ENCODE data around the gene CROCC2. TPM values are rescaled to one million over a fixed set of nuclear protein-coding genes. Genes with fewer than 3 reads are reported as not detected.
A peak's percentile ranks its signal among the peaks of the same experiment; 100 is the strongest.

The CROCC2 gene
- polyA plus RNA-seq, 2 of the 4 experiments (the other 2 are of a cell fraction), result not detected

- POLR2A ChIA-PET, result no interaction called here
- FAIRE-seq (no peak), DNase-seq (ENCODE audit: low read depth in 1 of 2, low spot score in 1 of 2) (no peak), ATAC-seq (no peak)
- no peaks in the 10 kb centered on the region for H3K4me1 ChIP-seq
- no peak for TF ChIP-seq MAX (IDR thresholded peaks at IDR 0.05)
- TF ChIP-seq POLR2AphosphoS2 (conservative IDR thresholded peaks at IDR 0.05; ENCODE audit: low read length), result no peak
- TF ChIP-seq RARB (CRISPR knock-in tag; IDR thresholded peaks at IDR 0.05), result no peak
- no peak for TF ChIP-seq FOSL2 (IDR thresholded peaks at IDR 0.05)
- no peak for TF ChIP-seq FOSL2 (CRISPR knock-in tag; IDR thresholded peaks at IDR 0.05)
- no peak for TF ChIP-seq MAFK (IDR thresholded peaks at IDR 0.05; ENCODE audit: partially characterized antibody)
- TF ChIP-seq MAZ (IDR thresholded peaks at IDR 0.05; ENCODE audit: borderline replicate concordance, low read depth, low read length), result no peak
- no peak for TF ChIP-seq PBX3 (IDR thresholded peaks at IDR 0.05)
- TF ChIP-seq TFCP2L1 (CRISPR knock-in tag; IDR thresholded peaks at IDR 0.05), result no peak
- TF ChIP-seq JUN (IDR thresholded peaks at IDR 0.05), result no peak
- no peak for TF ChIP-seq HEYL (CRISPR knock-in tag; IDR thresholded peaks at IDR 0.05)
- TF ChIP-seq ELK1 (IDR thresholded peaks at IDR 0.05; ENCODE audit: low read depth, low read length), result no peak
- no peak for TF ChIP-seq POLR2A (IDR thresholded peaks at IDR 0.05; ENCODE audit: low read length)
- no peak for TF ChIP-seq RNF2 (IDR thresholded peaks at IDR 0.05; ENCODE audit: borderline replicate concordance, low read depth)
- TF ChIP-seq ZNF302 (CRISPR knock-in tag; IDR thresholded peaks at IDR 0.05), result no peak
- no peak for TF ChIP-seq ESRRA (IDR thresholded peaks at IDR 0.05; ENCODE audit: borderline replicate concordance, low read length)
- no peak for TF ChIP-seq E2F6 (IDR thresholded peaks at IDR 0.05; ENCODE audit: borderline replicate concordance, low read depth)
- peaks cover 3% of the 10 kb centered on the region; the same call in 2 of the 3 replicates for H3K9me3 ChIP-seq
- no peak overlapping the region for H3K4me3 ChIP-seq
- 29% methylated on average over 7 of the region's 11 CpGs for WGBS (ENCODE audit: missing lambda C conversion rate)
- no peak overlapping the region for H3K4me2 ChIP-seq
- H3K27ac ChIP-seq, result no peak overlapping the region
- CTCF ChIA-PET, result interaction anchor here (0.7 to 1.4 kb wide), 3 partner anchors 17 to 80 kb away, joined by 3 read pairs; no protein-coding TSS in a partner anchor
These were observed 25.3 kb downstream of the CROCC2 start for GRCh38 chr2:240931319-240931949.

- Histone ChIP-seq H3K9me3 (peaks cover 8% of the 10 kb centered on the region; the same call in 2 of the 3 replicates), H3K4me2 (no peak overlapping the region), H3K4me1 (no peaks in the 10 kb centered on the region), H3K4me3 (no peak overlapping the region), H3K27ac (no peak overlapping the region)
- CTCF ChIA-PET, result interaction anchor here (0.7 to 1.4 kb wide), 4 partner anchors 18 to 146 kb away, joined by 3 read pairs; no protein-coding TSS in a partner anchor
- TF ChIP-seq FOSB (CRISPR knock-in tag; IDR thresholded peaks at IDR 0.05), result no peak
- TF ChIP-seq POLR2AphosphoS2 (conservative IDR thresholded peaks at IDR 0.05; ENCODE audit: low read length), result no peak
- no peak for TF ChIP-seq RCOR1 (IDR thresholded peaks at IDR 0.05; ENCODE audit: low read depth, low read length)
- no peak for DNase-seq (ENCODE audit: low read depth in 1 of 2, low spot score in 1 of 2)
- POLR2A ChIA-PET, result no interaction called here
- no peak for FAIRE-seq
- 0 out of 6 replicates have a peak, but pooled peaks of 1 of the 2 experiments have one; percentile 8 for ATAC-seq
- 71% methylated on average over 18 of the region's 21 CpGs for WGBS (ENCODE audit: missing lambda C conversion rate)
These were observed 26.0 kb downstream of the CROCC2 start for GRCh38 chr2:240932001-240932723.

- no peak for ATAC-seq
- 73% methylated on average over 5 of the region's 11 CpGs for WGBS (ENCODE audit: missing lambda C conversion rate)
- no peak overlapping the region for H3K4me2 ChIP-seq
- no peaks in the 10 kb centered on the region for H3K4me1 ChIP-seq
- no peak for DNase-seq (ENCODE audit: low read depth in 1 of 2, low spot score in 1 of 2)
- H3K27ac ChIP-seq, result no peak overlapping the region
- peaks cover 8% of the 10 kb centered on the region for H3K9me3 ChIP-seq
- no peak for FAIRE-seq
- ChIA-PET CTCF (interaction anchor here (0.7 to 1.4 kb wide), 3 partner anchors 19 to 145 kb away, joined by 3 read pairs; no protein-coding TSS in a partner anchor), POLR2A (no interaction called here)
- H3K4me3 ChIP-seq, result no peak overlapping the region
- no peak for TF ChIP-seq ATOH8 (CRISPR knock-in tag; IDR thresholded peaks at IDR 0.05; ENCODE audit: low read depth)
- TF ChIP-seq CTCF (IDR thresholded peaks at IDR 0.05), result no peak
- TF ChIP-seq CHD4 (IDR thresholded peaks at IDR 0.05; ENCODE audit: borderline replicate concordance), result no peak
- no peak for TF ChIP-seq SREBF2 (IDR thresholded peaks at IDR 0.05)
- no peak for TF ChIP-seq JUN (IDR thresholded peaks at IDR 0.05)
- TF ChIP-seq ZFP36 (IDR thresholded peaks at IDR 0.05; ENCODE audit: borderline replicate concordance, partially characterized antibody), result no peak
- no peak for TF ChIP-seq CBX2 (IDR thresholded peaks at IDR 0.05; ENCODE audit: borderline replicate concordance, low read depth)
- no peak for TF ChIP-seq RFX5 (IDR thresholded peaks at IDR 0.05)
- no peak for TF ChIP-seq MYC (IDR thresholded peaks at IDR 0.05; ENCODE audit: borderline replicate concordance, low read length)
- TF ChIP-seq JUNB (IDR thresholded peaks at IDR 0.05), result no peak
- TF ChIP-seq HOXB13 (CRISPR knock-in tag; IDR thresholded peaks at IDR 0.05; ENCODE audit: low read depth), result no peak
- no peak for TF ChIP-seq FOSB (CRISPR knock-in tag; IDR thresholded peaks at IDR 0.05)
These were observed 26.6 kb downstream of the CROCC2 start for GRCh38 chr2:240932724-240933047.
